ENCODE measurements around the gene WDR35.

- no peak for TF ChIP-seq POLR2A (IDR thresholded peaks at IDR 0.05; ENCODE audit: low read length)
- TF ChIP-seq GATA1 (IDR thresholded peaks at IDR 0.05; ENCODE audit: low read depth, low read length) = no peak
Observed at GRCh38 chr2:20030224-20030623, 40.3 kb upstream of the WDR35 start.
